ENCODE data around the gene ARHGAP31.

- TF ChIP-seq CTCF (conservative IDR thresholded peaks at IDR 0.05) (no peak), EZH2 (IDR thresholded peaks at IDR 0.05; ENCODE audit: low read depth) (no peak)
Measured at GRCh38 chr3:119378259-119378803, 84.1 kb downstream of the ARHGAP31 start.
